SK-N-SH (cell line): ENCODE results near the gene TCP11L2.

ENCODE experiments used
- CHD2 ChIP-seq: fragments of 150-350 bp; IDR thresholded peaks from 2 replicates; pipeline ENCODE4 v1.6.1; 2018; ENCODE audit warnings: low read length; ENCODE audit not compliant: partially characterized antibody
- EZH2phosphoT487 ChIP-seq: fragments of 200-600 bp; sonication (generic); IDR thresholded peaks from 2 replicates; pipeline ENCODE4 v1.6.1; 2017; ENCODE audit warnings: low read depth, mixed run types, mild to moderate bottlenecking, antibody characterized with exemption, moderate library complexity, borderline replicate concordance
- GABPA ChIP-seq: IDR thresholded peaks from 2 replicates; pipeline ENCODE4 v1.4.0; 2012; ENCODE audit warnings: low read depth, mild to moderate bottlenecking
- MEF2A ChIP-seq: IDR thresholded peaks from 2 replicates; pipeline ENCODE4 v1.4.0; 2012; ENCODE audit warnings: low read depth, borderline replicate concordance
- MXI1 ChIP-seq: IDR thresholded peaks from 2 replicates; pipeline ENCODE4 v1.6.1; 2012; ENCODE audit warnings: mild to moderate bottlenecking, low read depth, low read length, improper control_type of control experiment
- POLR2AphosphoS5 ChIP-seq: IDR thresholded peaks from 2 replicates; pipeline ENCODE4 v1.6.1; 2012; ENCODE audit warnings: low read depth, low read length
- RCOR1 ChIP-seq: fragments of 150-350 bp; IDR thresholded peaks from 2 replicates; pipeline ENCODE4 v1.6.1; 2017; ENCODE audit warnings: antibody characterized with exemption, low read length
- RFX5 ChIP-seq: IDR thresholded peaks from 2 replicates; pipeline ENCODE4 v1.6.1; 2012; ENCODE audit warnings: mild to moderate bottlenecking, improper control_type of control experiment, low read length
- SMC3 ChIP-seq: IDR thresholded peaks from 2 replicates; pipeline ENCODE4 v1.6.1; 2012; ENCODE audit warnings: low read depth, low read length, improper control_type of control experiment
- TAF1 ChIP-seq: IDR thresholded peaks from 2 replicates; pipeline ENCODE4 v1.6.1; 2012; ENCODE audit warnings: low read depth, mild to moderate bottlenecking, low read length, moderate library complexity, borderline replicate concordance
- TCF12 ChIP-seq: IDR thresholded peaks from 2 replicates; pipeline ENCODE4 v1.4.0; 2012
- TF ChIP-seq, protein P1 (sequence below): fragments of 200-600 bp; sonication (generic); IDR thresholded peaks from 2 replicates; pipeline ENCODE4 v1.6.1; 2017; ENCODE audit warnings: antibody characterized with exemption, mild to moderate bottlenecking, moderate library complexity

DNA sequence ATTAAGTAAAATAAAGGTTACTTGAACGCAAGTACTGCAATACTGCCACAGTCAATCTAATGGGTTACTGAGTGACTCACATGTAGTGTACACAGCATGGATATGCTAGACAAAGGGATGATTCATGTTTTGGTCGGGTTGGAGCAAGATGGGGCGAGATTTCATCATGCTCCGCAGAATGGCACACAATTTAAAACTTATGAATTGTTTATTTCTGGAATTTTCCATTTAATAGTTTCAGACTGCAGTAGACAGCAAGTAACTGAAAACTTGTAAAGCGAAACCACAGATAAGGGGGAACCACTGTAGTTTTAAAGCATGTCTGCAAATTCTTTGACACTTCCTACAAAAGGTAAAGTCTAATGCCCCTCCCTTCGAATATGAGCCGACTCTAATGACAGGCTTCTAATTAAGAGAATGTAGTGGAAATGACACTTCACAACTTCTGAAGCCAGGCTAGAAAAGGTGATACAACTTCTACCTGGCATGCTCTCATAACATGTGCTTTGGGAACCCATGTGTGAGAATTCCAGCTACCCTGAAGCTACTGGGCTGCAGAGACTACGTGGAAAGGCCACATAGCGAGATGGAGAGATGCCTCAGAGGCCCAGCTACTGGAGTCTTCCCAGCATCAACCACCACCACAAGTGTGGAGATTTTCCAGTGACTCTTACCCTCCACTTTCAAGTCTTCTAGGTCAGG is 13.9 kb upstream of the TCP11L2 start:
- TF ChIP-seq, protein P1, sequence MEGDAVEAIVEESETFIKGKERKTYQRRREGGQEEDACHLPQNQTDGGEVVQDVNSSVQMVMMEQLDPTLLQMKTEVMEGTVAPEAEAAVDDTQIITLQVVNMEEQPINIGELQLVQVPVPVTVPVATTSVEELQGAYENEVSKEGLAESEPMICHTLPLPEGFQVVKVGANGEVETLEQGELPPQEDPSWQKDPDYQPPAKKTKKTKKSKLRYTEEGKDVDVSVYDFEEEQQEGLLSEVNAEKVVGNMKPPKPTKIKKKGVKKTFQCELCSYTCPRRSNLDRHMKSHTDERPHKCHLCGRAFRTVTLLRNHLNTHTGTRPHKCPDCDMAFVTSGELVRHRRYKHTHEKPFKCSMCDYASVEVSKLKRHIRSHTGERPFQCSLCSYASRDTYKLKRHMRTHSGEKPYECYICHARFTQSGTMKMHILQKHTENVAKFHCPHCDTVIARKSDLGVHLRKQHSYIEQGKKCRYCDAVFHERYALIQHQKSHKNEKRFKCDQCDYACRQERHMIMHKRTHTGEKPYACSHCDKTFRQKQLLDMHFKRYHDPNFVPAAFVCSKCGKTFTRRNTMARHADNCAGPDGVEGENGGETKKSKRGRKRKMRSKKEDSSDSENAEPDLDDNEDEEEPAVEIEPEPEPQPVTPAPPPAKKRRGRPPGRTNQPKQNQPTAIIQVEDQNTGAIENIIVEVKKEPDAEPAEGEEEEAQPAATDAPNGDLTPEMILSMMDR, result no peak
- TF ChIP-seq RFX5, result no peak
- TF ChIP-seq TCF12, result peak; percentile 48; the same call in 1 of the 2 replicates
- no peak for TF ChIP-seq EZH2phosphoT487
- TF ChIP-seq CHD2, result no peak
- TF ChIP-seq GABPA, result no peak
- no peak for TF ChIP-seq SMC3
- no peak for TF ChIP-seq MXI1
- TF ChIP-seq POLR2AphosphoS5, result no peak
- no peak for TF ChIP-seq MEF2A
- TF ChIP-seq RCOR1, result no peak
- 0 out of 2 replicates have a peak, but pooled peaks have one; percentile 8 for TF ChIP-seq TAF1
